Lung (tissue), 12 donors: ENCODE measurements around the gene DCXR. TPM values are rescaled to one million over a fixed set of nuclear protein-coding genes. Genes with fewer than 3 reads are reported as not detected.
A peak's percentile ranks its signal among the peaks of the same experiment; 100 is the strongest.

Experiments
- ATAC-seq: fragments of 200-7000 bp; cut with Tn5 transposase; one replicate; pipeline ENCODE4 v1.9.1; 2020; ENCODE audit warnings: moderate number of reproducible peaks; ENCODE audit not compliant: insufficient read depth, low FRiP score
- DNase-seq, 3 donors: peaks; one replicate each; pipeline ENCODE4 v3.0.0-alpha.2; 2013 to 2017
- H3K27ac ChIP-seq, 2 donors: one replicate each; pipeline ENCODE4 v1.5.1; 2013; ENCODE audit warnings: mild to moderate bottlenecking in 2 of 2, moderate library complexity in 2 of 2, control low read depth in 1 of 2, inconsistent platforms in 1 of 2, low read depth in 1 of 2, low read length in 1 of 2
- H3K27me3 ChIP-seq, 3 donors: one replicate each; pipeline ENCODE4 v1.5.1; 2013; ENCODE audit warnings: low read length in 2 of 3; ENCODE audit not compliant: control insufficient read depth in 3 of 3, insufficient read depth in 3 of 3
- H3K36me3 ChIP-seq, 4 donors: one replicate each; pipeline ENCODE4 v1.5.1; 2013; ENCODE audit warnings: low read length in 4 of 4, mild to moderate bottlenecking in 1 of 4, moderate library complexity in 1 of 4; ENCODE audit not compliant: control insufficient read depth in 4 of 4, insufficient read depth in 4 of 4
- H3K4me1 ChIP-seq, 5 donors: one replicate each; pipeline ENCODE4 v1.5.1; 2013; ENCODE audit warnings: low read length in 5 of 5, mild to moderate bottlenecking in 2 of 5, moderate library complexity in 1 of 5; ENCODE audit not compliant: control insufficient read depth in 5 of 5, insufficient read depth in 5 of 5
- H3K4me3 ChIP-seq: one replicate; pipeline ENCODE4 v1.5.1; 2013; ENCODE audit warnings: mild to moderate bottlenecking, control low read depth, moderate library complexity
- H3K9ac ChIP-seq, 2 donors: one replicate each; pipeline ENCODE4 v1.5.1; 2013; ENCODE audit warnings: low read length in 2 of 2, control low read depth in 1 of 2; ENCODE audit not compliant: insufficient read depth in 1 of 2
- H3K9me3 ChIP-seq, 4 donors: one replicate each; pipeline ENCODE4 v1.5.1; 2013; ENCODE audit warnings: low read length in 3 of 4, mild to moderate bottlenecking in 1 of 4, moderate library complexity in 1 of 4; ENCODE audit not compliant: control insufficient read depth in 4 of 4, insufficient read depth in 3 of 4
- CTCF ChIP-seq: IDR thresholded peaks from 2 replicates; pipeline ENCODE4 v1.5.1; 2012; ENCODE audit warnings: mild to moderate bottlenecking; ENCODE audit errors: control extremely low read depth, extremely low read depth
- whole genome bisulfite sequencing, 2 donors: extraction: QIAGEN DNeasy Blood & Tissue Kit; methylation state at CpG; one replicate each; pipeline ENCODE4 v1.1.7; 2013; 5-methylcytosine and 5-hydroxymethylcytosine counted together
- polyA plus RNA-seq, 2 donors: library from polyadenylated mRNA; stranded (reverse); fragments of 200-250 nt; gene quantifications; one replicate each; pipeline ENCODE4 v1.2.1, GENCODE V29; 2013
- total RNA-seq, 2 donors: library from RNA; depleted of rRNA in 1 of 2; stranded (reverse); fragments of >200 nt in 1 of 2; gene quantifications; one replicate each; pipeline ENCODE4 v1.2.1, GENCODE V29; 2014 to 2021
- donor health status: control.
- donor health status: control.
- donor health status: Bipolar disorder and iron deficiency.
- donor health status: healthy.
- donor health status: DM: yes; HTN: yes; CAD: no.

Gene DCXR
- total and polyA plus RNA-seq, 4 donors = 41.6 to 246 (median 206) TPM

GRCh38 chr17:82018989-82019689 is 18.4 kb downstream of the DCXR start:
- no peaks in the 10 kb centered on the region for H3K9me3 ChIP-seq
- TF ChIP-seq CTCF = no peak
- 86 to 90% methylated on average over 33 of the region's 33 CpGs for WGBS, 2 donors
- no peaks in the 10 kb centered on the region for H3K27me3 ChIP-seq
- ATAC-seq (no peak), DNase-seq (no peak)
- H3K27ac ChIP-seq = no peak overlapping the region
- H3K4me1 ChIP-seq = peaks cover 0 to 24% (median 11%) of the 10 kb centered on the region in 5 donors
- no peak overlapping the region for H3K4me3 ChIP-seq
- H3K9ac ChIP-seq = no peak overlapping the region
- peaks cover 0 to 8% (median 0%) of the 10 kb centered on the region in 4 donors for H3K36me3 ChIP-seq

- peaks cover 0 to 23% (median 6%) of the 10 kb centered on the region in 5 donors for H3K4me1 ChIP-seq
- H3K4me3 ChIP-seq = no peak overlapping the region
- TF ChIP-seq CTCF = no peak
- 68 to 78% methylated on average over 19 of the region's 19 CpGs for WGBS, 2 donors
- H3K36me3 ChIP-seq = peaks cover 0 to 11% (median 0%) of the 10 kb centered on the region in 4 donors
- H3K9me3 ChIP-seq = no peaks in the 10 kb centered on the region
- no peak overlapping the region for H3K9ac ChIP-seq
- ATAC-seq (no peak), DNase-seq (no peak)
- H3K27ac ChIP-seq = no peak overlapping the region
- no peaks in the 10 kb centered on the region for H3K27me3 ChIP-seq
Measured at GRCh38 chr17:82018152-82018988, 19.1 kb downstream of the DCXR start.

- H3K36me3 ChIP-seq = peaks cover 0 to 13% (median 0%) of the 10 kb centered on the region in 4 donors
- no peak for TF ChIP-seq CTCF
- DNase-seq (no peak), ATAC-seq (no peak)
- H3K27me3 ChIP-seq = no peaks in the 10 kb centered on the region
- 66 to 88% methylated on average over 12 to 13 of the region's 13 CpGs for WGBS, 2 donors
- no peaks in the 10 kb centered on the region for H3K9me3 ChIP-seq
- no peak overlapping the region for H3K4me3 ChIP-seq
- H3K27ac ChIP-seq = peak overlapping the region in 1 of 2 donors; percentile 28
- peaks cover 0 to 29% (median 6%) of the 10 kb centered on the region in 5 donors for H3K4me1 ChIP-seq
- H3K9ac ChIP-seq = no peak overlapping the region
Measured at GRCh38 chr17:82017612-82018151, 19.8 kb downstream of the DCXR start.
